ENCODE results near the gene IL15.

IL15 gene

DNA sequence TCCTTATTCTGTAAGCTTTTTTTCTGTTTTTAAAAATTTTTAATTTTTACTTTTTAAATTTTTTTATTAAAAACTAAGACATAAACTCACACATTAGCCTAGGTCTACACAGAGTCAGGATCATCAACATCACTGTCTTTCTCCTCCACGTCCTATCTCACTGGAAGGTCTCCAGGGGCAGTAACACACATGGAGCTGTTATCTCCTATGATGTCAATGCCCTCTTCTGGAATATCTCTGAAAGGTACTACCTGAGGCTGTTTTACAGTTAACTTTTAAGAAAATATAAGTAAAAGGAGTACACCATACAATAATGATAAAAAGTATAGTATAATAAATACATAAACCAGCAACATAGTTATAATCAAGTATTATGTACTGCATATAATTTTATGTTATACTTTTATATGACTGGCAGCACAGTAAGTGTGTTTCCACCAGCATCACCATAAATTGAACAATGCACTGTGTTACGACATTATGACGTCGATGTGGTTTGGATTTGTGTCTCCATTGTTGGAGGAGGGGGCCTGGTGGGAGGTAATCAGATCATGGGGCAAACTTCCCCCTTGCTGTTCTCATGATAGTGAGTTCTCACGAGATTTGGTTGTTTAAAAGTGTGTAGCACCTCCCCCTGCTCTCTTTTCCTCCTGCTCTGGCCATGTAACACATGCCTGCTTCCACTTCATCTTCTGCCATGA is 21.3 kb downstream of the IL15 start:
- no peaks in the 10 kb centered on the region for H3K9me2 ChIP-seq (replicated peaks; ENCODE audit: low read depth, low read length)
- no peaks in the 10 kb centered on the region for H3K79me2 ChIP-seq (ENCODE audit: insufficient read depth, low read length)
- 0 out of 2 replicates have a peak, but pooled peaks cover 3% of the 10 kb centered on the region for H3F3A ChIP-seq (ENCODE audit: low read depth)
- H3K27me3 ChIP-seq (ENCODE audit: insufficient read depth, low read length, poor library complexity, severe bottlenecking) = no peaks in the 10 kb centered on the region
- peak overlapping the region; percentile 52 for H3K4me2 ChIP-seq (ENCODE audit: low read depth, low read length, poor library complexity, severe bottlenecking)
- H3K9ac ChIP-seq (ENCODE audit: low read depth, low read length, poor library complexity, severe bottlenecking) = no peak overlapping the region
- H3K9me3 ChIP-seq (ENCODE audit: insufficient read depth, low read depth, low read length) = no peaks in the 10 kb centered on the region
- H3K36me3 ChIP-seq (ENCODE audit: insufficient read depth, low read length) = no peaks in the 10 kb centered on the region
- H2AFZ ChIP-seq (ENCODE audit: low read length) = 0 out of 2 replicates have a peak overlapping the region, but pooled peaks have one; percentile 38
- H3K4me1 ChIP-seq (ENCODE audit: insufficient read depth, low read length, poor library complexity, severe bottlenecking) = peaks cover 36% of the 10 kb centered on the region
- TF ChIP-seq EZH2phosphoT487 (IDR thresholded peaks at IDR 0.05; ENCODE audit: borderline replicate concordance) (no peak), CTCF (conservative IDR thresholded peaks at IDR 0.05; ENCODE audit: low read length) (peak; percentile 41)
- H4K20me1 ChIP-seq (ENCODE audit: insufficient read depth, low read length, poor library complexity, severe bottlenecking) = no peaks in the 10 kb centered on the region
- H3K4me3 ChIP-seq (ENCODE audit: low read length, poor library complexity, severe bottlenecking) = no peak overlapping the region

- Histone ChIP-seq H3F3A (ENCODE audit: low read depth) (0 out of 2 replicates have a peak, but pooled peaks cover 3% of the 10 kb centered on the region), H3K4me2 (ENCODE audit: low read depth, low read length, poor library complexity, severe bottlenecking) (peak overlapping the region; percentile 52), H3K9ac (ENCODE audit: low read depth, low read length, poor library complexity, severe bottlenecking) (no peak overlapping the region), H3K4me1 (ENCODE audit: insufficient read depth, low read length, poor library complexity, severe bottlenecking) (peaks cover 33% of the 10 kb centered on the region), H2AFZ (ENCODE audit: low read length) (0 out of 2 replicates have a peak overlapping the region, but pooled peaks have one; percentile 38), H3K36me3 (ENCODE audit: insufficient read depth, low read length) (no peaks in the 10 kb centered on the region), H4K20me1 (ENCODE audit: insufficient read depth, low read length, poor library complexity, severe bottlenecking) (no peaks in the 10 kb centered on the region), H3K79me2 (ENCODE audit: insufficient read depth, low read length) (no peaks in the 10 kb centered on the region), H3K4me3 (ENCODE audit: low read length, poor library complexity, severe bottlenecking) (no peak overlapping the region), H3K27me3 (ENCODE audit: insufficient read depth, low read length, poor library complexity, severe bottlenecking) (no peaks in the 10 kb centered on the region), H3K9me2 (replicated peaks; ENCODE audit: low read depth, low read length) (no peaks in the 10 kb centered on the region), H3K9me3 (ENCODE audit: insufficient read depth, low read depth, low read length) (no peaks in the 10 kb centered on the region)
- TF ChIP-seq EZH2phosphoT487 (IDR thresholded peaks at IDR 0.05; ENCODE audit: borderline replicate concordance) = no peak
- no peak for TF ChIP-seq CTCF (conservative IDR thresholded peaks at IDR 0.05; ENCODE audit: low read length)
Measured at GRCh38 chr4:141658309-141658708, 21.9 kb downstream of the IL15 start.

GRCh38 chr4:141659539-141659938 is 23.2 kb downstream of the IL15 start:
- no peak overlapping the region for H3K9ac ChIP-seq (ENCODE audit: low read depth, low read length, poor library complexity, severe bottlenecking)

More at GRCh38 chr4:141659539-141659938, 23.2 kb downstream of the IL15 start:
- H3K4me3 ChIP-seq (ENCODE audit: low read length, poor library complexity, severe bottlenecking) = no peak overlapping the region
- no peaks in the 10 kb centered on the region for H3K9me3 ChIP-seq (ENCODE audit: insufficient read depth, low read depth, low read length)
- no peaks in the 10 kb centered on the region for H3K79me2 ChIP-seq (ENCODE audit: insufficient read depth, low read length)
- no peaks in the 10 kb centered on the region for H3K27me3 ChIP-seq (ENCODE audit: insufficient read depth, low read length, poor library complexity, severe bottlenecking)
- TF ChIP-seq CTCF (conservative IDR thresholded peaks at IDR 0.05; ENCODE audit: low read length) (no peak), EZH2phosphoT487 (IDR thresholded peaks at IDR 0.05; ENCODE audit: borderline replicate concordance) (no peak)
- H3F3A ChIP-seq (ENCODE audit: low read depth) = 0 out of 2 replicates have a peak, but pooled peaks cover 3% of the 10 kb centered on the region
- no peak overlapping the region for H3K4me2 ChIP-seq (ENCODE audit: low read depth, low read length, poor library complexity, severe bottlenecking)
- peaks cover 25% of the 10 kb centered on the region for H3K4me1 ChIP-seq (ENCODE audit: insufficient read depth, low read length, poor library complexity, severe bottlenecking)
- H3K36me3 ChIP-seq (ENCODE audit: insufficient read depth, low read length) = no peaks in the 10 kb centered on the region
- H3K9me2 ChIP-seq (replicated peaks; ENCODE audit: low read depth, low read length) = no peaks in the 10 kb centered on the region
- no peak overlapping the region for H2AFZ ChIP-seq (ENCODE audit: low read length)
- H4K20me1 ChIP-seq (ENCODE audit: insufficient read depth, low read length, poor library complexity, severe bottlenecking) = no peaks in the 10 kb centered on the region

Measured in Loucy (cell line).